Panc1 (cell line): ENCODE measurements around the gene MAPK14. TPM values are rescaled to one million over a fixed set of nuclear protein-coding genes. Genes with fewer than 3 reads are reported as not detected.

Experiments
- ATAC-seq: fragments of 200-7000 bp; cut with Tn5 transposase; 2 replicates; pipeline ENCODE4 v1.9.1; 2020; ENCODE audit warnings: mild to moderate bottlenecking, moderate library complexity
- BruUV-seq: library from RNA; stranded (reverse); fragments of 400-500 nt; replicated peaks from 2 replicates; lab custom pipeline; 2021; lab: Mats Ljungman, UMichigan
- CTCF ChIA-PET: fragments of 300-600 bp; sonication (Branson Sonifier 250); formaldehyde crosslinking; loops from one replicate; lab custom pipeline; 2022; ENCODE audit warnings: antibody characterized with exemption; lab: Charles Lee
- POLR2A ChIA-PET: fragments of 300-600 bp; sonication (Branson Sonifier 250); formaldehyde crosslinking; loops from one replicate; lab custom pipeline; 2022; ENCODE audit warnings: antibody characterized with exemption; lab: Charles Lee
- DNase-seq: peaks from one replicate; pipeline ENCODE4 v3.0.0-alpha.2; 2010; ENCODE audit warnings: low read depth, low spot score
- H3K27ac ChIP-seq: 2 replicates; pipeline ENCODE4 v1.5.1; 2011; ENCODE audit warnings: mild to moderate bottlenecking, low read length, inconsistent platforms
- H3K27me3 ChIP-seq: fragments of 200-500 bp; sonication (Bioruptor generic); 2 replicates; pipeline ENCODE4 v1.6.0; 2014; ENCODE audit warnings: low read length, inconsistent platforms; ENCODE audit not compliant: control insufficient read depth, insufficient read depth
- H3K36me3 ChIP-seq: fragments of 200-500 bp; sonication (Bioruptor generic); 2 replicates; pipeline ENCODE4 v1.5.1; 2014; ENCODE audit warnings: inconsistent platforms, mild to moderate bottlenecking, low read length, moderate library complexity; ENCODE audit not compliant: control insufficient read depth, insufficient read depth
- H3K4me1 ChIP-seq: 2 replicates; pipeline ENCODE4 v1.5.1; 2011; ENCODE audit warnings: inconsistent platforms, mild to moderate bottlenecking, low read length, moderate library complexity; ENCODE audit not compliant: control insufficient read depth, insufficient read depth
- H3K4me3 ChIP-seq, 2 experiments: 2 replicates each; pipeline ENCODE4 v1.5.1; 2011 to 2012; ENCODE audit warnings: low read depth in 2 of 2, low read length in 2 of 2, mild to moderate bottlenecking in 2 of 2, inconsistent platforms in 1 of 2, moderate library complexity in 1 of 2
- H3K9me3 ChIP-seq: fragments of 200-500 bp; sonication (Bioruptor generic); 2 replicates; pipeline ENCODE4 v1.5.1; 2014; ENCODE audit warnings: low read depth, mild to moderate bottlenecking, inconsistent platforms, low read length, moderate library complexity; ENCODE audit not compliant: control insufficient read depth, insufficient read depth
- POLR2AphosphoS5 ChIP-seq: IDR thresholded peaks from 2 replicates; pipeline ENCODE4 v1.6.1; 2012; ENCODE audit warnings: mild to moderate bottlenecking, low read depth, low read length, moderate library complexity
- SIN3A ChIP-seq: IDR thresholded peaks from 2 replicates; pipeline ENCODE4 v1.6.1; 2012; ENCODE audit warnings: low read depth, mild to moderate bottlenecking, low read length, moderate library complexity, borderline replicate concordance; ENCODE audit not compliant: insufficient read depth
- TCF7L2 ChIP-seq: IDR thresholded peaks from 2 replicates; pipeline ENCODE4 v1.6.1; 2011; ENCODE audit warnings: mild to moderate bottlenecking, low read depth, low read length, inconsistent platforms
- in situ Hi-C: cut with HindIII; loops from 2 replicates; pipeline ENCODE4 v1.10.0; 2016; ENCODE audit warnings: low sequenced_read_pairs, low pct_unique_long_range_greater_than_20kb
- intact Hi-C: fragments of 100-400 bp; cut with micrococcal nuclease; formaldehyde crosslinking; loops from one replicate; pipeline ENCODE4 v1.10.0; 2022; ENCODE audit not compliant: unreplicated experiment
- total RNA-seq: library from RNA; stranded (reverse); gene quantifications from one replicate; pipeline ENCODE4 v1.2.1, GENCODE V29; 2021; ENCODE audit not compliant: unreplicated experiment
- TF ChIP-seq, protein P1 (sequence below): fragments of 450-650 bp; IDR thresholded peaks from 2 replicates; pipeline ENCODE4 v1.5.1; 2017; ENCODE audit warnings: mild to moderate bottlenecking
- TF ChIP-seq, protein P2 (sequence below), 2 experiments: IDR thresholded peaks; 2 replicates each; pipeline ENCODE4 v1.6.1; 2011 to 2012; ENCODE audit warnings: low read depth in 2 of 2, control low read depth in 1 of 2, low read length in 1 of 2, mild to moderate bottlenecking in 1 of 2, moderate library complexity in 1 of 2; ENCODE audit not compliant: insufficient read depth in 1 of 2

The MAPK14 gene
- total RNA-seq, 1 experiment from 2014 or later = 42.3 TPM

DNA sequence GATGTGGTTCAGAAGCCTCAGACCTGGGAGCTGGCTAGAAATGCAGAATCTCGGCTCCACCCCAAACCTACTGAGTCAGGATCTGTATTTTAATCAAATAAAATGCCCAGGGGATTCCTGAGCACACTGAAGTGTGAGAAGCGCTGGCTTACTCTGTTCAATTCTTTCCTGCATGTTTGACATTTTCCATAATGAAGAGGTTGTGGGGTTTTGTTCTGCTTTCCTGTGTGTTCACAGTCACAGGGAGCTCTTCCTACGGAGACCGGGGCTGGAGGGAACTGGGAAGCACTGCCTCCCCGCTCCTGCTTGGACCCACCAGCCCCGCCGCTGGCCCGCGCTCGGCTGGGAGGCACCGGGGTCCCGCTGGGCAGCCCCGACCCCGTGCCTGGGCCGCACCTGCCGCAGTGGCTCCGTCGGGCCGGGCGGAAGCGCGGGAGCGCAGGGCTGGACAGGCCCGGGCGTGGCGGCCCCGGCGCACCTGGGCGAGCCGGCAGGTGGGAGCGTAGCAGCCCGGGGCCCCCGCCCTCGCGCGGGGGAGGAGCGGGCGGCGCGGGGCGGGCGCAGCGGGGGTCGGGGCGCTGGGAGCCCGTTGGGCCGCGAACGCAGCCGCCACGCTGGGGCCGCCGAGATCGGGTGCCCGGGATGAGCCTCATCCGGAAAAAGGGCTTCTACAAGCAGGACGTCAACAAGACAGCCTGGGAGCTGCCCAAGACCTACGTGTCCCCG lies 102.5 kb downstream of the MAPK14 start, which contains the start of gene MAPK13:
TSS of gene MAPK13 (plus strand) at position 573 of the 726 bp plus-strand sequence. CDS start at position 643, 70 bp downstream.
- POLR2A ChIA-PET = no interaction called here
- BruUV-seq = no TSS peak
- H3K4me1 ChIP-seq = peaks cover 5% of the 10 kb centered on the region
- H3K27me3 ChIP-seq = no peaks in the 10 kb centered on the region
- no peak within 1 kb of the TSS for H3K27ac ChIP-seq
- intact Hi-C loops = no loop called here
- DNase-seq (no peak), ATAC-seq (peak; percentile 61)
- H3K9me3 ChIP-seq = no peaks in the 10 kb centered on the region
- in situ Hi-C loops = no loop called here
- CTCF ChIA-PET = no interaction called here
- no peaks in the 10 kb centered on the region for H3K36me3 ChIP-seq
- TF ChIP-seq TCF7L2 = no peak
- TF ChIP-seq, protein P1, sequence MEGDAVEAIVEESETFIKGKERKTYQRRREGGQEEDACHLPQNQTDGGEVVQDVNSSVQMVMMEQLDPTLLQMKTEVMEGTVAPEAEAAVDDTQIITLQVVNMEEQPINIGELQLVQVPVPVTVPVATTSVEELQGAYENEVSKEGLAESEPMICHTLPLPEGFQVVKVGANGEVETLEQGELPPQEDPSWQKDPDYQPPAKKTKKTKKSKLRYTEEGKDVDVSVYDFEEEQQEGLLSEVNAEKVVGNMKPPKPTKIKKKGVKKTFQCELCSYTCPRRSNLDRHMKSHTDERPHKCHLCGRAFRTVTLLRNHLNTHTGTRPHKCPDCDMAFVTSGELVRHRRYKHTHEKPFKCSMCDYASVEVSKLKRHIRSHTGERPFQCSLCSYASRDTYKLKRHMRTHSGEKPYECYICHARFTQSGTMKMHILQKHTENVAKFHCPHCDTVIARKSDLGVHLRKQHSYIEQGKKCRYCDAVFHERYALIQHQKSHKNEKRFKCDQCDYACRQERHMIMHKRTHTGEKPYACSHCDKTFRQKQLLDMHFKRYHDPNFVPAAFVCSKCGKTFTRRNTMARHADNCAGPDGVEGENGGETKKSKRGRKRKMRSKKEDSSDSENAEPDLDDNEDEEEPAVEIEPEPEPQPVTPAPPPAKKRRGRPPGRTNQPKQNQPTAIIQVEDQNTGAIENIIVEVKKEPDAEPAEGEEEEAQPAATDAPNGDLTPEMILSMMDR = no peak
- TF ChIP-seq, protein P2, sequence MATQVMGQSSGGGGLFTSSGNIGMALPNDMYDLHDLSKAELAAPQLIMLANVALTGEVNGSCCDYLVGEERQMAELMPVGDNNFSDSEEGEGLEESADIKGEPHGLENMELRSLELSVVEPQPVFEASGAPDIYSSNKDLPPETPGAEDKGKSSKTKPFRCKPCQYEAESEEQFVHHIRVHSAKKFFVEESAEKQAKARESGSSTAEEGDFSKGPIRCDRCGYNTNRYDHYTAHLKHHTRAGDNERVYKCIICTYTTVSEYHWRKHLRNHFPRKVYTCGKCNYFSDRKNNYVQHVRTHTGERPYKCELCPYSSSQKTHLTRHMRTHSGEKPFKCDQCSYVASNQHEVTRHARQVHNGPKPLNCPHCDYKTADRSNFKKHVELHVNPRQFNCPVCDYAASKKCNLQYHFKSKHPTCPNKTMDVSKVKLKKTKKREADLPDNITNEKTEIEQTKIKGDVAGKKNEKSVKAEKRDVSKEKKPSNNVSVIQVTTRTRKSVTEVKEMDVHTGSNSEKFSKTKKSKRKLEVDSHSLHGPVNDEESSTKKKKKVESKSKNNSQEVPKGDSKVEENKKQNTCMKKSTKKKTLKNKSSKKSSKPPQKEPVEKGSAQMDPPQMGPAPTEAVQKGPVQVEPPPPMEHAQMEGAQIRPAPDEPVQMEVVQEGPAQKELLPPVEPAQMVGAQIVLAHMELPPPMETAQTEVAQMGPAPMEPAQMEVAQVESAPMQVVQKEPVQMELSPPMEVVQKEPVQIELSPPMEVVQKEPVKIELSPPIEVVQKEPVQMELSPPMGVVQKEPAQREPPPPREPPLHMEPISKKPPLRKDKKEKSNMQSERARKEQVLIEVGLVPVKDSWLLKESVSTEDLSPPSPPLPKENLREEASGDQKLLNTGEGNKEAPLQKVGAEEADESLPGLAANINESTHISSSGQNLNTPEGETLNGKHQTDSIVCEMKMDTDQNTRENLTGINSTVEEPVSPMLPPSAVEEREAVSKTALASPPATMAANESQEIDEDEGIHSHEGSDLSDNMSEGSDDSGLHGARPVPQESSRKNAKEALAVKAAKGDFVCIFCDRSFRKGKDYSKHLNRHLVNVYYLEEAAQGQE (IDR thresholded peaks at IDR 0.05; ENCODE audit: insufficient read depth in 1 of 2, low read depth in 2 of 2, low read length in 1 of 2) = no peak
- no peak for TF ChIP-seq POLR2AphosphoS5
- no peak for TF ChIP-seq SIN3A
- H3K4me3 ChIP-seq = peak within 1 kb of the TSS; percentile 35 to 50

DNA sequence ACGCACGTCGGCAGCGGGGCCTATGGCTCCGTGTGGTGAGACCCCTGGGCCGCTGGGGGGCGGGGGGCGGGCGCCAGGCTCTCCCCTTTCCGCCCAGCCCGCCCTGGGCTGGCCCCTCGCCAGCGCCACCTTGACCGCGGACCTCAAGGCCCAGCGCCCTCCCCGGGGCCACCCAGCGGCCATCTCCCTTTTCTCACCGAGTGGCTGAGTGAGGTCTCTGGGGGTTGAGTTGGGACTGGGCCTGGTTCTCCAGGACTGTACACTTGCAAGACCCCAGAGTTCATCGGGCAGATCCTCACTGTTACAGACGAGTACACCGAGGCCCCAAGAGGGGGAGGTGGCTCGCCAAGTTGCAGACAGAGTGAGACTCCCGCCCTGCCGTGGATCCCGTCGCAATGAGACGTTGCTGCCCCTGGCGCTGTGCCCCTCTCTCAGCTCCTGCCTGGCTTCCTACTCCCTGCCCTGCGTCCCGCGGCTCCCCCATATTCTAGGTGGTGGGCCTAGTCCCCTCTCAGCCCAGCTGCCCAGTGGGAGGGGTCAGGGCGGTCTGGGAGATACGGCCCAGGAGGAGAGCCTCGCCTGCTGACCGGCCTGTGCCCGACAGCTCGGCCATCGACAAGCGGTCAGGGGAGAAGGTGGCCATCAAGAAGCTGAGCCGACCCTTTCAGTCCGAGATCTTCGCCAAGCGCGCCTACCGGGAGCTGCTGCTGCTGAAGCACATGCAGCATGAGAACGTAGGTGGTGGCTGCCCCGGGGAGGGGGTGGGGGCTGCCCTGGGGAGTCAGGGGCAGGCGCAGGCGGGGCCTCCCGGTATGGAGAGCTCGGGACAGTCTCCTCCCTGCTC lies 103.3 kb downstream of the MAPK14 start:
- TF ChIP-seq SIN3A = no peak
- no peak for TF ChIP-seq TCF7L2
- TF ChIP-seq, protein P1 = no peak; the same call in 1 of the 2 replicates
- TF ChIP-seq, protein P2 (IDR thresholded peaks at IDR 0.05; ENCODE audit: insufficient read depth in 1 of 2, low read depth in 2 of 2, low read length in 1 of 2) = no peak
- TF ChIP-seq POLR2AphosphoS5 = no peak
- Histone ChIP-seq H3K27ac (no peak overlapping the region), H3K4me1 (peaks cover 5% of the 10 kb centered on the region), H3K9me3 (no peaks in the 10 kb centered on the region), H3K27me3 (no peaks in the 10 kb centered on the region), H3K36me3 (no peaks in the 10 kb centered on the region), H3K4me3 (peak overlapping the region; percentile 15 to 35)
- ChIA-PET CTCF (interaction anchor here (0.5 kb wide), 1 partner anchor 65 kb away, joined by 3 read pairs; no protein-coding TSS in a partner anchor), POLR2A (no interaction called here)
- no TSS peak for BruUV-seq
- in situ Hi-C loops (no loop called here), intact Hi-C loops (no loop called here)
- DNase-seq (no peak), ATAC-seq (peak; percentile 68)
